Stimulated activated CD8-positive, alpha-beta memory T cell treated with anti-CD3 and anti-CD28 coated beads, Interleukin-12 subunit alpha, Interleukin-12 subunit beta, amount 100 ng/mL, for 24 hours (primary cell): ENCODE data around the gene KIAA1586.

ENCODE experiments used
- DNase-seq: peaks from one replicate; pipeline ENCODE4 v3.0.0-alpha.2; 2020; ENCODE audit errors: extremely low read depth

KIAA1586 gene

DNA sequence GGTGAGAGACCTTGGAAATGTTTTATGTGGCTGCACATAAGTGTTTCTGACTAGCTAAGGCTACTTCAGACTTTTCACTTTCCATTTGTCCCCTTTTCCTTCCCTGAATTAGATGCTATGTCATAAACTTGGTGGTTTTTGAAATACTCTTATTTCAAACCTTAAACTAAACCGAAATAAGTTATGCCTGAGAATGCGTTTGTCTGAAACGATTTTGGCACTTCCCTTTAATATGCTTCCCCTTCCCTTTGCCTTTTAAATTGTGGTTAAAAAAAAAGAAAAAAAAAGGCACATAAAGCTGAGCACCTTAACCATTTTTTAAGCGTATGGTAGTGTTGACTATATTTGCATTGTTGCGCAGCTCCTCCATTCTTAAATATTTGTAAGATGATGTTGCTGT lies 57.8 kb downstream of the KIAA1586 start:
- no peak for DNase-seq
